K562 (cell line): ENCODE data around the gene PLK5. TPM values are rescaled to one million over a fixed set of nuclear protein-coding genes. Genes with fewer than 3 reads are reported as not detected.
A peak's percentile ranks its signal among the peaks of the same experiment; 100 is the strongest.

ENCODE experiments used
- ATAC-seq: fragments of 200-7000 bp; cut with Tn5 transposase; 3 replicates; pipeline ENCODE4 v1.9.1; 2020; ENCODE audit warnings: moderate library complexity
- BruUV-seq: library from RNA; stranded (reverse); fragments of 400-500 nt; replicated peaks from 2 replicates; lab custom pipeline; 2021; lab: Mats Ljungman, UMichigan
- CTCF ChIA-PET: fragments of 300-600 bp; formaldehyde crosslinking; extraction: SDS; loops from one replicate; lab custom pipeline; 2021; ENCODE audit warnings: low intra/inter-chr PET ratio; lab: Yijun Ruan, JAX
- POLR2A ChIA-PET: fragments of 300-600, 350-650 bp; sonication (Branson Sonifier 250); formaldehyde crosslinking; extraction: SDS; loops from one replicate; lab custom pipeline; 2021; ENCODE audit warnings: antibody characterized with exemption, inconsistent platforms; lab: Yijun Ruan, JAX
- DNase-seq, 4 experiments: peaks; one replicate each; pipeline versions ENCODE4 v3.0.0 to v3.0.0-alpha.2; 2011 to 2018; ENCODE audit warnings: low spot score in 3 of 4, mixed read lengths in 3 of 4; ENCODE audit errors: extremely low read depth in 1 of 4
- FAIRE-seq: peaks from 2 replicates; lab custom pipeline; 2011; peaks lifted over from hg19 to GRCh38; lab: Jason Lieb, UNC
- H2AFZ ChIP-seq: 2 replicates; pipeline ENCODE4 v1.6.0; 2011; ENCODE audit warnings: low read depth, low read length, control low read depth, inconsistent platforms
- H3K27ac ChIP-seq: fragments of 200-600 bp; 3 replicates; pipeline ENCODE4 v1.8.0; 2011; ENCODE audit warnings: low read depth, mild to moderate bottlenecking, control low read depth, inconsistent platforms, low read length, moderate library complexity, mixed read lengths; ENCODE audit errors: extremely low read depth
- H3K27me3 ChIP-seq, 2 experiments: fragments of 300-600 bp in 1 of 2; 2 replicates in 1 of 2; 3 replicates in 1 of 2; pipeline versions ENCODE4 v1.6.0 to v1.8.0; 2011; ENCODE audit warnings: inconsistent platforms in 2 of 2, low read length in 2 of 2, mild to moderate bottlenecking in 1 of 2, mixed read lengths in 1 of 2, moderate library complexity in 1 of 2; ENCODE audit not compliant: control insufficient read depth in 2 of 2, insufficient read depth in 2 of 2
- H3K36me3 ChIP-seq: fragments of 300-600 bp; 3 replicates; pipeline ENCODE4 v1.8.0; 2011; ENCODE audit warnings: mild to moderate bottlenecking, low read length, inconsistent platforms; ENCODE audit not compliant: control insufficient read depth, insufficient read depth
- H3K4me1 ChIP-seq, 2 experiments: fragments of 200-600 bp in 1 of 2; replicated peaks in 1 of 2; 2 replicates in 1 of 2; 3 replicates in 1 of 2; pipeline versions ENCODE4 v1.5.1 to v1.8.0; 2011; ENCODE audit warnings: inconsistent platforms in 2 of 2, low read length in 2 of 2, mild to moderate bottlenecking in 1 of 2, mixed read lengths in 1 of 2, moderate library complexity in 1 of 2; ENCODE audit not compliant: control insufficient read depth in 2 of 2, insufficient read depth in 2 of 2
- H3K4me2 ChIP-seq: 2 replicates; pipeline ENCODE4 v1.6.1; 2011; ENCODE audit warnings: low read length, control low read depth, inconsistent platforms, mixed read lengths; ENCODE audit not compliant: insufficient read depth
- H3K4me3 ChIP-seq: fragments of 200-600 bp; sonication (generic), shearing (Covaris generic); 2 replicates; pipeline ENCODE4 v1.5.1; 2016; ENCODE audit warnings: control low read depth, inconsistent platforms
- H3K79me2 ChIP-seq: fragments of 200-600 bp; 3 replicates; pipeline ENCODE4 v1.8.0; 2011; ENCODE audit warnings: low read length, inconsistent platforms; ENCODE audit not compliant: control insufficient read depth, insufficient read depth
- H3K9ac ChIP-seq, 2 experiments: 2 replicates each; pipeline versions ENCODE4 v1.6.0 to v1.6.1; 2011; ENCODE audit warnings: low read depth in 2 of 2, low read length in 2 of 2, control low read depth in 1 of 2, inconsistent platforms in 1 of 2, mild to moderate bottlenecking in 1 of 2, mixed read lengths in 1 of 2; ENCODE audit not compliant: insufficient read depth in 1 of 2
- H3K9me1 ChIP-seq: one replicate; pipeline ENCODE4 v1.6.0; 2011; ENCODE audit warnings: inconsistent platforms, mild to moderate bottlenecking, low read length, moderate library complexity; ENCODE audit not compliant: control insufficient read depth, insufficient read depth
- H3K9me3 ChIP-seq: replicated peaks from 2 replicates; pipeline ENCODE4 v1.5.1; 2011; ENCODE audit warnings: low read depth, low read length, inconsistent platforms; ENCODE audit not compliant: control insufficient read depth, insufficient read depth
- H4K20me1 ChIP-seq: replicated peaks from 2 replicates; pipeline ENCODE4 v1.6.1; 2011; ENCODE audit warnings: low read length, inconsistent platforms, mixed read lengths; ENCODE audit not compliant: control insufficient read depth, insufficient read depth
- POLR2G ChIP-seq: fragments of 200-400 bp; formaldehyde crosslinking; IDR thresholded peaks from 2 replicates; pipeline ENCODE4 v1.6.1; 2017; ENCODE audit warnings: low read depth, mild to moderate bottlenecking, antibody characterized with exemption, low read length, moderate library complexity
- ZBTB33 ChIP-seq: sonication (generic); formaldehyde crosslinking; IDR thresholded peaks from 2 replicates; pipeline ENCODE4 v1.8.1; 2023; ENCODE audit warnings: mild to moderate bottlenecking, missing genetic modification reagents
- ZNF146 ChIP-seq: IDR thresholded peaks from one replicate; pipeline ENCODE4 v1.6.1; 2018; ENCODE audit warnings: missing compliant biosample characterization; ENCODE audit not compliant: unreplicated experiment
- ZNF263 ChIP-seq: sonication (generic); formaldehyde crosslinking; IDR thresholded peaks from 2 replicates; pipeline ENCODE4 v1.8.0; 2022; ENCODE audit warnings: mild to moderate bottlenecking, missing genetic modification reagents, borderline replicate concordance
- WGBS: fragments of 100-300 bp; shearing (Covaris generic); methylation state at CpG from one replicate; pipeline ENCODE4 v1.1.6; 2016; ENCODE audit warnings: low coverage, mixed read lengths; ENCODE audit not compliant: insufficient coverage; ENCODE audit errors: missing lambda C conversion rate; 5-methylcytosine and 5-hydroxymethylcytosine counted together
- in situ Hi-C: fragments of 300-500 bp; cut with MboI; formaldehyde crosslinking; loops from 4 replicates; pipeline ENCODE4 v1.15.0; 2018; ENCODE audit warnings: inconsistent platforms, mixed read lengths
- intact Hi-C: fragments of 100-400 bp; cut with micrococcal nuclease; formaldehyde crosslinking; loops from 2 replicates; pipeline ENCODE4 v1.14.2; 2022
- polyA plus RNA-seq, 8 experiments: library from polyadenylated mRNA; depleted of rRNA in 4 of 8; stranded (reverse) in 5 of 8; unstranded in 3 of 8; fragments of >200 nt; fragmentation: Nextera tagmentation in 2 of 8; fragmentation: Illumina TruSeq in 1 of 8; extraction: Ambion mirVana in 2 of 8; extraction: Trizol in 1 of 8; gene quantifications; 2 replicates each; pipeline versions ENCODE4 v1.2.1 to v1.2.3, GENCODE V29; 2011 to 2014; ENCODE audit warnings: inconsistent platforms in 1 of 8, missing spikeins in 1 of 8
- total RNA-seq, 7 experiments: library from RNA; depleted of rRNA in 6 of 7; stranded (reverse); fragments of >200 nt in 6 of 7; fragmentation: Illumina TruSeq in 2 of 7; extraction: Trizol in 2 of 7; gene quantifications; 2 replicates each; pipeline versions ENCODE4 v1.2.1 to v1.2.3, GENCODE V29; 2011 to 2021; ENCODE audit warnings: low replicate concordance in 1 of 7

The PLK5 gene
- total and polyA plus RNA-seq, 9 of the 15 experiments (the other 6 are each of a cell fraction or from before 2014, with no cell fraction given), result 0.04 to 0.23 (median 0.11) TPM; not detected in 5

- ATAC-seq, result no peak
- in situ Hi-C loops, result no loop called here
- no peak overlapping the region for H3K27ac ChIP-seq
- no peaks in the 10 kb centered on the region for H3K9me1 ChIP-seq
- H2AFZ ChIP-seq, result no peak overlapping the region
- FAIRE-seq, result no peak
- WGBS, result 85% methylated on average over 33 of the region's 49 CpGs
- peaks cover 66% of the 10 kb centered on the region; the same call in 2 of the 3 replicates for H3K36me3 ChIP-seq
- no peaks in the 10 kb centered on the region for H3K27me3 ChIP-seq
- H3K4me2 ChIP-seq, result no peak overlapping the region
- DNase-seq, result peak in 1 of 4 experiments; percentile 4
- BruUV-seq, result no TSS peak
- H3K9me3 ChIP-seq, result no peaks in the 10 kb centered on the region
- no peaks in the 10 kb centered on the region; the same call in 1 of the 2 replicates for H4K20me1 ChIP-seq
- intact Hi-C loops, result no loop called here
- no peaks in the 10 kb centered on the region for H3K79me2 ChIP-seq
- peaks cover 7 to 51% of the 10 kb centered on the region in 2 experiments; a peak in 3 of 5 replicates for H3K4me1 ChIP-seq
- peak overlapping the region in 1 of 2 experiments; percentile 14; a peak in 1 of 4 replicates for H3K9ac ChIP-seq
- POLR2A ChIA-PET, result interaction anchor here (4.0 kb wide), 1 partner anchor 12 kb away, joined by 40 read pairs; the partner anchor contains the start of gene MBD3
- no peak overlapping the region for H3K4me3 ChIP-seq
- CTCF ChIA-PET, result no interaction called here
- TF ChIP-seq ZBTB33 (CRISPR knock-in tag), result peak; percentile 80
- no peak for TF ChIP-seq ZNF146
- peak; percentile 10 for TF ChIP-seq POLR2G
- TF ChIP-seq ZNF263 (CRISPR knock-in tag), result 0 out of 2 replicates have a peak, but pooled peaks have one; percentile 5
- TF ChIP-seq, all 486 proteins: peak for 3
These were observed 54.2 kb downstream of the PLK5 start for GRCh38 chr19:1577929-1578618.
